Measurements from ENCODE around the gene XBP1. TPM values are rescaled to one million over a fixed set of nuclear protein-coding genes. Genes with fewer than 3 reads are reported as not detected.
A peak's percentile ranks its signal among the peaks of the same experiment; 100 is the strongest.
"Not testable (repeated sequence)": the region's sequence is repeated elsewhere in the genome, so short reads cannot be mapped to it uniquely, and the experiment has no call there.

XBP1 gene
- 220 TPM for total RNA-seq

- peak; percentile 95 for DNase-seq (ENCODE audit: low spot score)
These were observed at the start of gene XBP1 for GRCh38 chr22:28800308-28801041. XBP1 (minus strand) TSS chr22:28800569.

- no peak for DNase-seq (ENCODE audit: low spot score)
These were observed 46.6 kb upstream of the XBP1 start for GRCh38 chr22:28846994-28847393.

GRCh38 chr22:28844277-28844676 is 43.9 kb upstream of the XBP1 start:
- not testable (repeated sequence) for DNase-seq (ENCODE audit: low spot score)

DNA sequence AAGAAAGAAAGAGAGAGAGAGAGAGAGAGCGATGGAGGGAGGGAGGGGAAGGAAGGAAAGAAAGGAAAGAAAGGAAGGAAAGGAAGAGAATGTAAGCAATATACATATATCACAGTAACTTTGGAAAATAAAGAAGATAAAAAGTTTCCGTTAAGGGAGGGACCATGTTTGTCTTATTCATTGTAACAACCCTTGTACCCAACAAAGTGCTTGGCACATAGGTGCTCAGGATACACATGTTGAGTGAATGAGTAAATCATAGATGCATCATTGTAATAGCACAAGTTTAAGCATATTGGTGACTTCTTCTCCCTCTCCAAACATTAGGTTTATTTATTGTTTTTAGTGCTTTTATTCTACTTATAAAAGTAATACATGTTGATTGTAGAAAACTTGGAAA is 43.3 kb upstream of the XBP1 start:
- no peak for DNase-seq (ENCODE audit: low spot score)

- DNase-seq (ENCODE audit: low spot score): no peak
These were observed 40.7 kb upstream of the XBP1 start for GRCh38 chr22:28841111-28841510.

GRCh38 chr22:28838971-28839370 is 38.6 kb upstream of the XBP1 start:
- DNase-seq (ENCODE audit: low spot score): no peak

- DNase-seq (ENCODE audit: low spot score): no peak
These were observed 37.3 kb upstream of the XBP1 start for GRCh38 chr22:28837640-28838039.

DNA sequence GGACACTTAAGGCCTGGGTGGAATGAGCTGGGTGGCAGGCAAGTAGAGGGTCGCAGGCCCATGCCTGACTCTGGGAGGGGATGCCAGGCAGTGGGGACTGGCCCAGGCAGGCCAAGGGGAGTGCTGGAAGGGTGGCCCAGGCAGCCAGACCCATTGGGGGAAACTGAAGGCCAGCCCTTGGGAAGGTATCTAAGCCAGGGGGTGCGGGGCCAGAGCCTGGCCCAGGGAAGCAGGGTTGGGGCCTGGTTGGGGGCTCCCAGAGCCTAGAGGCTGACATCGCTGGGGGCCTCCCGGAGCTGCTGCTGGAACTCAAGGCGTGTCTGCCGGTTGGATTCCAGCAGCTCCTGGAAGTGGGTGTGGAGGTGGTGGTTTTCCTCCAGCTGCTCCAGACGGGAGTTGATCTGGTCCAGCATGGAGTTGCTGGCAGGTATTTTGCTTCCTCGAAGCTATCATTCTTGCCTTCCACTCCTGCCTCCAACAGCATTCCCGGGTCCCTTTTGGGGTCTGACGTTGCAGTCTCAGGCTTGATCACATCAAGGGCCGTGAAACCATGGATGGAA is 35.3 kb upstream of the XBP1 start:
- DNase-seq (ENCODE audit: low spot score): no peak

GRCh38 chr22:28833276-28833923 is 33.0 kb upstream of the XBP1 start:
- DNase-seq (ENCODE audit: low spot score): no peak

DNA sequence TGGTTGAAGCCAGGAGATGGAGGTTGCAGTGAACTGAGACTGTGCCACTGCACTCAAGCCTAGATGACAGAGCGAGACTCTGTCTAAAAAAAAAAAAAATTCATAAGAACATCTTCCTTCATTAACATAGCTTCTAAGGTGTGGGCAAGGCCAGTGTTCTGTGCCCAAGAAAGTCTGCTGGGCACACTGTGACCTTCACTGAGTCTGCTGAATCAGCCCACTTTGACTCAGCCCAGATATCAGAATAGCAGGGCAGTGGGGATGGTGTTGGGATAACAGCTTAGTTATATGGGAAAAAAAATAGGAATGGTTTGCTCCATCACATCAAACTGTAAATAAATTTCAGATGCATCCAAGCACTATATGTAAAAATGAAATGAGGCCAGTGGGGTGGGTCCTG is 32.4 kb upstream of the XBP1 start:
- DNase-seq (ENCODE audit: low spot score): no peak

DNA sequence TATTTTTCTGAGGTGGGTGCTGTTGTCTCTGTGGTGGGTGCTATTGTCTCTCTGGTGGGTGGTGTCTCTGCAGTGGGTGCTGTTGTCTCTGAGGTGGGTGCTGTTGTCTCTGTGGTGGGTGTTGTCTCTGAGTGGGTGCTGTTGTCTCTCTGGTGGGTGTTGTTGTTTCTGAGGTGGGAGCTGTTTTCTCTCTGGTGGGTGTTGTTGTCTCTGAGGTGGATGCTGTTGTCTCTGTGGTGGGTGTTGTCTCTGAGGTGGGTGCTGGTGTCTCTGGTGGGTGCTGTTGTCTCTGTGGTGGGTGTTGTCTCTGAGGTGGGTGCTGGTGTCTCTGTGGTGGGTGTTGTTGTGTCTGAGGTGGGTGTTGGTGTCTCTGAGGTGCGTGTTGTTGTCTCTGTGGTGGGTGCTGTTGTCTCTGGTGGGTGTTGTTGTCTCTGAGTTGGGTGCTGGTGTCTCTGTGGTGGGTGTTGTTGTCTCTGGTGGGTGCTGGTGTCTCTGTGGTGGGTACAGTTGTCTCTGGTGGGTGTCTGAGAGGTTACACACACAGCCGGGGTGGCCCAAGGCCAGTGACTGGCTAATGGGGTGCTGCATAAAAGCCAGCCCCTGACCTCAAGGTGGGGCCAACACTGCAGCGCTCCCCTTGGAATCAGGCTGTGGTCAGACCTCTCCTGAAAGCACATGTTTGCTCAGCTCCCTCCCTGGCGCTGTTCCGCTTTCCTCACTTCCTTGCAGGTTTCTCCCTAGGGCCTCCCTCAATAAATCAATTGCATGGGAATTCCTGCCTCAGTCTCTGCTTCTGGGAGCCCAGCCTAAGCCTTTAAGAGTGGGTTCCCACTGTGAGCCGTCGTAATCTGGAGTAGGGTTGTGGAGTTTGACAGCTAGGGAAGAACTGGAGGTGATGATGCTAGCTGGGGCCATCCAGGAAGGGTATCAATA is 31.0 kb upstream of the XBP1 start:
- DNase-seq (ENCODE audit: low spot score): no peak

DNA sequence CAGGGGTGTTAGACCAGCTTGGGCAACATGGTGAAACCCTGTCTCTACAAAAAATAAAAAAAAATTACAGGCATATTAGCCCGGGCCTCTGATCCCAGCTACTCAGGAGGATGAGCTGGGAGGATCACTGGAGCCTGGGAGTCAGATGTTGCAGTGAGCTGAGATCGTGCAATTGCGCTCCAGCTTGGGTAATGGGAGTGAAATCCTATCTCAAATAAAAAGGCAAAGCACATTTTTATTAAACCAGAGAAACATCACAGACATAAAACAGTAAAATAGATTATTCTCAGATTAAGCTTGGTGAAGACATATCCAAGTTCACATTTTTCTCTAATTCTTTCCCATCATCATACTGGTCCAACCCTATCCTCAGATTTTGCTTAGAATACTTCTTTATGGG is 30.1 kb upstream of the XBP1 start:
- no peak for DNase-seq (ENCODE audit: low spot score)

- peak; percentile 84 for DNase-seq (ENCODE audit: low spot score)
These were observed 29.2 kb upstream of the XBP1 start for GRCh38 chr22:28829358-28830181.

GRCh38 chr22:28826921-28827320 is 26.6 kb upstream of the XBP1 start:
- DNase-seq (ENCODE audit: low spot score): no peak

GRCh38 chr22:28826430-28826829 is 26.1 kb upstream of the XBP1 start:
- not testable (repeated sequence) for DNase-seq (ENCODE audit: low spot score)

GRCh38 chr22:28824455-28824854 is 24.1 kb upstream of the XBP1 start:
- not testable (repeated sequence) for DNase-seq (ENCODE audit: low spot score)

DNA sequence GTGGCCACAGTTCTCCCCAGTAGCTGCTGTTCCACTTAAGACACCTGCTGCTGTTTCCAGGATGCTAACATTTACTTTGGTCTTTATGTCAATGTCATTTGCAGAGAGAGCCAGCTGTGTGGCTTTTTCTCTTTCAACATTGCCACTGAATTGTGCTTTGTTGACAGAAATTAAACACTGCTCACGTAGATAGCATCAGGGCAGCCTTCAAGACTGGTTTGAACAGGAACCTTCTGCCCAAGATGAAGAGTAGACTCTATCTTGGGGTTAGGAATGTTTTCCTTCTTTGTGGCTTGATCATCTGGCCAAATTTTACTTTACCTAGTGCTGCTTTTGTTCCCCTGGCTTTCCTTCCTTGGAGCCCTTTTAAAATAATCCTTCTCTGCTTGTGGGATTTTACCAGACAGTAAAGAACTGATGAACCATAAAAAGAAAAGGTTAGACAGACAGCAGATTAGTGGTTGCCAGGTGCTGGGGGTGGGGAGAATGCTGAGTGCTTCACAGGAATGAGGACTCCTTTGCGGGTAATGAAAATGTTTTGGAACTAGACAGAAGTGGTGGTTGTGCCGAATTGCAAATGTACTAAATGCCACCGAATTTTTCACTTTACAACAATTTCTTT is 22.7 kb upstream of the XBP1 start:
- peak; percentile 27 for DNase-seq (ENCODE audit: low spot score)

- no peak for DNase-seq (ENCODE audit: low spot score)
These were observed 21.1 kb upstream of the XBP1 start for GRCh38 chr22:28821452-28821851.

- no peak for DNase-seq (ENCODE audit: low spot score)
These were observed 20.5 kb upstream of the XBP1 start for GRCh38 chr22:28820885-28821284.

DNA sequence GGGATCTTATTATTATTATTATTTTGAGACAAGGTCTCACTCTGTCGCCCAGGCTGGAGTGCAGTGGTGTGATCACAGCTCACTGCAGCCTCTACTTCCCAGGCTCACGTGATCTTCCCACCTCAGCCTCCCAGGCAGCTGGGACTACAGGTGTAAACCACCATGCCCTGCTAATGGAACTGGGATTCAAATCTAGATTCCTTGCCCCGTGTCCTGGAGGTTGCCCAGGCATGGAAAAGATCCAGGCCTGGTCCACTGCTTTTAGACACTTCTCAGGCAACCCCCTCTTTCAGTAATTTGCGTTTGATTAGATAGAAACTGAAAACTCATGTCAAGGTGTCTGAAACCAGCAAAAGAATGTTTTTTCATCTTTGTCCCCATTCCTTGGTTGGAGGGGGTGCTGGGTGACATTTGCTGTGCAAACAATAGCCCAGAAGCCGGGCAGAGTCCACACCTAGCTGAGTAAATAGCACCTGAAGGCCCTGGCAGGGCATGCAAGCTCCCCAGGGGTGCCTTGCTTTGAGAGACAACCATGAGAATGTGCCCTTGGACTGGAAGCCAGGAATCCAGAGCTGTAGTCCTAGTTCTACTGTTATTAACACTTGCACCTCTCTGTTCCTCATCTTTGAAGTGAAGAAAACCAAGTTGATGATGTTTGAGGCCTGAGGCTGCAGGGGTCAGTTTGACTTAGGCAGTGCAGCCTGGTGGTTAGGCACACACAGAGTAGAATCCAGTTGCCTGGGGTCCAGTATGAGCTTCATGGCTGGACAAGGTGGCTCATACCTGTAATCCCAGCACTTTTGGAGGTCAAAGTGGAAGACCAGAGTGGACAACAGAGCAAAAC is 19.1 kb upstream of the XBP1 start:
- DNase-seq (ENCODE audit: low spot score): peak; percentile 84
